Activated naive CD4-positive, alpha-beta T cell treated with anti-CD3 and anti-CD28 coated beads, Interleukin-2, amount 50 U/mL, for 16 hours (primary cell): ENCODE data around the gene PKMYT1.

ENCODE experiments used
- DNase-seq: peaks from one replicate; pipeline ENCODE4 v3.0.0-alpha.2; 2020

PKMYT1 gene

GRCh38 chr16:2971985-2972784 lies 8.1 kb downstream of the PKMYT1 start:
- DNase-seq, result no peak

GRCh38 chr16:2971134-2971984 lies 8.9 kb downstream of the PKMYT1 start:
- DNase-seq, result no peak

DNA sequence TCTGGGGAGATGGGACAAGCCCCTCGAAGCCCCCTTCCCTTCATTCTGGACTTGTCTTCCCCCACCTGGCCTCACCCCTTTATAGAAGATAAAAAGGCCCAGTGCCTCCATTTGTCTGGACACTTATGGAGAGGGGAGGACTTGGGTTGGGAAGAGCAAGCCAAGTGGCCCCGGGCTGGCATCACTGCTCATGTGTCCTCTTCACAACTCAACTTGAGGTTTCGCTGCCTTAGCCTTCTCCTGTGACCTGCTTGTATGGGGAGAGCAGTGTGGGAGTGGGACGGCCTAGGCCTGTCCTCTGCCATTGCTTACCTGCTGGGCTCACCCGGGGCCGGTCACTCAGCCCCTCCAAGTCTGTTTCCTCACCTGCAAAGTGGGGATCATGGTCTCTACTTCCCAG lies 9.7 kb downstream of the PKMYT1 start:
- DNase-seq, result no peak

DNA sequence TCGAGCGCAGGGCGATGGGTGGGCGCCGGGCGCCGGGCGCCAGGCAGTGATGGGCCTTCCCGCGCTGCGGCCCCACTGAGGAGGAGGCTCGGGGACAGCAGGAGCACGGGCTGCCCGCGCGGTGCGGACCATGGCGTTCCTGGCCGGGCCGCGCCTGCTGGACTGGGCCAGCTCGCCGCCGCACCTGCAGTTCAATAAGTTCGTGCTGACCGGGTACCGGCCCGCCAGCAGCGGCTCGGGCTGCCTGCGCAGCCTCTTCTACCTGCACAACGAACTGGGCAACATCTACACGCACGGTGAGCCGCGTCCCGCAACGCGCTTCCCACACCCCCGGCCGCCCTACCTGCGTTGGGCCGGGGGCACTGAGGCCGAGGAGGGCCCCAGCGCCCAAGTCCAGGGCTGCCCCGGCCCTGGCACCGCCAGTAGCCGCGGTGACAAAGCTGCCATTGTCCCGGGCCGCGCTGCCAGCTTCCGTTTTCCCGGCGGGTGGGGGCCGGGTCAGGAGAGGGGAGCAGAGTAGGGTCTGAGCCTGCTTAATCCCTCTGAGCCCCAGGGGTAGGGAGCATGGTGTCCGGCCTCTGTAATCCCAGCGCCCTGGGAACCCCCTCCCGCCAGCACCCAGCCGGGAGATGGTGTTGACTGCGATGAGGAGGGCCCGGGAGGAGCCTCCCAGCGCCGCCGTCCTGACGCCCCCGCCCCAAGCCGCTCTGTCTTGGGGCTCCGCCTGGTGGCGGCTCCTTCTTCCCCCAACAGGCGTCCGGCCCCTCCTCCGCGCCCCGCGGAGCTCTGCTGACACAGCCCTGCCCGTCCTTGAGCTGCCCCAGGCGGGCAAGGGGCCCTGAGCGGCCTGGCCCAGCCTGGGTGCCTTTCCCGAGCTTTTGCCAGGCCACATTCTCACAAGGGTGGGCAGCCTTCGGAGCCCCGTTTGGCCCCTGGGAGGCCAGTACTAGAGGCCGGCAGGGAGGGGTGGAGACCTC lies 10.4 kb downstream of the PKMYT1 start:
- DNase-seq, result peak; percentile 75

GRCh38 chr16:2968738-2969544 lies 11.3 kb downstream of the PKMYT1 start, which contains the start of gene PAQR4:
Gene PAQR4 (plus strand): TSS chr16:2969348. CDS start chr16:2969675, 327 bp downstream.
- DNase-seq, result peak; percentile 78

DNA sequence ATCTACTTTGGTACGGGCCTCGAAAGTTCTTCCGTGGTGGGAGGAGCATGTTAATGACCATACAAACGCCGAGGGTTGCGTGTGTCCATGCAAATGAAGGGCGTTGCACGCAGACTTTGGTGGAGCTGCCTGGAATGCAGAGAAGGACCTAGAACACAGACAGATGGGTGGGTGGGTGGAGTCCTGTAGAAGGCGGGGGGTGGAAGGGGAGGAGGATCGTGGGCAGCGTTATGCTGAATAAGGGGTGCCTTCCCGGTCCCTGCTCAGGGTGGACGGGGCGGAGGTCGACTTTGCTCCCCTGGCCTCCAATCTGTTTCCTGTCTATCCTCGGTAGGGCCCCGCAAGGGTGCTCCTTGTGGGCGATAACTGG lies 11.9 kb downstream of the PKMYT1 start:
- DNase-seq, result no peak

GRCh38 chr16:2967721-2968161 lies 12.5 kb downstream of the PKMYT1 start:
- DNase-seq, result no peak

GRCh38 chr16:2967211-2967631 lies 13.0 kb downstream of the PKMYT1 start:
- DNase-seq, result no peak

GRCh38 chr16:2966808-2967191 lies 13.4 kb downstream of the PKMYT1 start:
- DNase-seq, result no peak

- DNase-seq, result no peak
These were observed 14.0 kb downstream of the PKMYT1 start for GRCh38 chr16:2966043-2966807.

- DNase-seq, result peak; percentile 60
These were observed 15.5 kb downstream of the PKMYT1 start for GRCh38 chr16:2964475-2965336.

DNA sequence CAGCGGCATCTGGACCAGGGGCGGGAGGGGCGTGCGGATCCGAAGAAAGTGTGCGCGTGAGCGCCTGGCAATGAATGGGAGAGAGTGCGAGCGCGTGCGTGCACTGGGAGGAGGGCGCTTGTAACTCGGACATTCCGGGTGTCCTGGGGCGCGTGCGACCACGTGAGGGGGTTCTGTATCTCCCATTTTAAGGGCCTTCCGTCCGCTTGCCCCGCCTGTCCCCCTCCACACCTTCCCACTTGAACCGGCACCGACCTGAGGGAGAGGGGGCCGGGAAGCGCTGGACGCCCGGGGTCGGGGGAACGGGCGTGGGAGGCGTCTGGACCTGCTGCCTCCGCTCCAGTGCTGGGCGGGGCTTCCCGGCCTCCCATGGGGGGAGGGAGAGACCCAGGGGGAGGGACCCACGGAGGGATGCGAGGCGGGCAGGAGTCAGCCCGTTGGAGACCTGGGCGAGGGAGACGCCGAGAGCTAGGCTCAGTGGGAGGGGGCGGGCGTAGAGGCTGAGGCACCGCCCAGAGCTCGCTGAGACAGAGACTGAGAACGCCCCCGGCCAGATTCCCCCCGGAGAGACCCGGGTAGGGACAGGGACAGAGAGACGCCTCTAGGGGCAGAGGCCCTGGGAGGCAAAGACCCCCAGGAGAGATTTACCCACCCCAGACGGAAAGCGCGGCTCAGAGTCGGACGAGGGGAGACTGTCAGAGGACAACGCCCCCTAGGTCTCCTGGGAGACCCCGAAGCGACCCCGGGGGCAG lies 16.3 kb downstream of the PKMYT1 start, which contains the start of gene KREMEN2:
KREMEN2 (plus strand) TSS at position 553 of the 752 bp plus-strand sequence. CDS start 246 bp downstream, outside the sequence.
- peak; percentile 60 for DNase-seq

DNA sequence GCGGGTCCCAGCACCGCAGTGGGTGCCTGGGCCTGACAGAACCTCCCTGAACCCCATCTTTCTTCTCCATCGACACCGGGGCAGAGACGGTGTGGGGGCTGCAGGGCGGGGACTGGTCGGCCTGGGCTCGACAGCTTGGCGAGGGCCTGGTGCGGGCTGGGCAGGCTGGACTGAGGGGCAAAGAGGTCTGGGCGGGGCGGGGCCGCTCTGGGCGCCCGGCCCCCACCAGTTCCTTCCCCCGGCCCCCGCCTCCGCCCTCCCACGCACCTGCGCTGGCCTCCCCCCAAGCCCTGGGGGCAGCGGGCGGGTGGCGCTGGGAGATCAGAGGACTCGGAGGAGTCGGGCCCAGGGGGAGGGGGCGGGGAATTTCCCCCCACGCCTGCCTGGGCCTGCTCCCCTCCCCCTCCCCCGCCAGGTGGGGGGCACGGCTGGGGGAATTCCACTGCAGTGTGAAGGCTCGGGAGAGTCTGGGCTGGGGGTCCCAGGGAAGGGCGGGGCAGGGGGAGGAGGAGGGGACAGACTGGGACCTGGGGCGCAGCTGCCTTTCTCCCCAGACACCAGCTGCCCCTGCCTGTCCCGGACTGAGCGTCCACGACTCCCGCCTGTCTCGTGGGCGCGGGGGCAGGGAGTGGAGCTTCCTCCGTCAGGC lies 17.0 kb downstream of the PKMYT1 start:
- DNase-seq, result peak; percentile 38

GRCh38 chr16:2962334-2963073 lies 17.7 kb downstream of the PKMYT1 start:
- DNase-seq, result no peak

GRCh38 chr16:2960183-2961010 lies 19.8 kb downstream of the PKMYT1 start:
- DNase-seq, result no peak

DNA sequence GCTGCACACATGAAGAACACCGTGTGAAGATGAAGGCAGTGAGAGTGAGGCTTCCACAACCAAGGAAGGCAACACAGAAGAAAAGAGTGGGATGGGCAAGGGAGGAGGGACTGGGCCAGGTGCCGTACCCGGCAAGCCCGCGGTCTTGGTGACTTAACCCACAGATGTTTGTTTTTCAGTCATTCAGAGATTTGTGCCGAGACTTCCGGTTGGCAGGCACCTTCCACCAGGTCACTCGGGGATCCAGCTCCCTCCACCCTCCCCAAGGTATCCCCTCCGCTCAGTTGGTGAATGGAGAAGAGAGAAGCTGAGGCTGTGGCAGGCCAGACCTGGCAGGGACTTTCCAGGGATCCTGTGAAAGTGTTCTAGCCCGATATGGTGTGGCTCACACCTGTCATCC lies 21.0 kb downstream of the PKMYT1 start:
- no peak for DNase-seq

DNA sequence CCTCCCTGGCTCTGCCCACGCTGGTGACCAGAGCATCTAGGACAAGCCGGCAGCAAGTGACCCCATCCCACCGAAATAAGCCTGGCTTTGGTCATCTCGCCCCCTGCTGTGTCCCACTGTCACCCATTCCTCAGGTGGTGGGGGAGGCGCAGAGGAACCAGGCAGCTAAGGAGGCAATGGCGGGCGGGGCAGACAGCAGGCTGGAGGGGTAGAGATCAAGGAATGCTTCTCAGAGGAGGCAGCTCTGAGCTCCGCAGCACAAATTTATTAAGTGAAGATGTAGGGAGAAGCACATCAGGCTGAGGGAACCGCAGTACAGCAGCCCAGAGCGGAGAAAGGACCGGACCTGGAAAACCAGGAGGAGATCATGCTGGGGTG lies 23.7 kb downstream of the PKMYT1 start:
- no peak for DNase-seq
